ENCODE results near the gene B4GALT2. TPM values are rescaled to one million over a fixed set of nuclear protein-coding genes. Genes with fewer than 3 reads are reported as not detected.

The B4GALT2 gene
- total and polyA plus RNA-seq, 7 experiments from 2014 or later, result 0.49 to 16.9 (median 1.6) TPM; not detected in 2

- intact Hi-C loops (cut with micrococcal nuclease), result no loop called here
- CTCF ChIA-PET, result no interaction called here
- Histone ChIP-seq H3K27me3 (ENCODE audit: control insufficient read depth in 2 of 2, insufficient read depth in 2 of 2, low read length in 2 of 2) (no peaks in the 10 kb centered on the region), H3K27ac (ENCODE audit: low read depth, low read length) (no peak overlapping the region), H3K9me3 (ENCODE audit: control insufficient read depth in 2 of 3, low read length in 3 of 3) (no peaks in the 10 kb centered on the region), H3K4me3 (ENCODE audit: low read length) (no peak overlapping the region), H3K36me3 (ENCODE audit: control insufficient read depth in 2 of 3, insufficient read depth in 3 of 3, low read length in 3 of 3) (no peaks in the 10 kb centered on the region), H3K4me1 (ENCODE audit: control insufficient read depth in 2 of 2, insufficient read depth in 2 of 2, low read length in 2 of 2) (no peaks in the 10 kb centered on the region)
- Mint-ChIP-seq H3K9me3 (no peaks in the 10 kb centered on the region), H3K27ac (no peak overlapping the region), H3K27me3 (no peaks in the 10 kb centered on the region), H3K36me3 (no peaks in the 10 kb centered on the region), H3K4me1 (no peaks in the 10 kb centered on the region), H3K4me3 (no peak overlapping the region)
- POLR2A ChIA-PET, result no interaction called here
- ATAC-seq, result no peak
- DNase-seq, result no peak
Measured at GRCh38 chr1:44020464-44020863, 41.5 kb downstream of the B4GALT2 start.

GRCh38 chr1:44021156-44021555, 42.1 kb downstream of the B4GALT2 start:
- DNase-seq (no peak), ATAC-seq (no peak)
- H3K27me3 Mint-ChIP-seq, result no peaks in the 10 kb centered on the region
- no peaks in the 10 kb centered on the region for H3K4me1 Mint-ChIP-seq
- no peak overlapping the region for H3K4me3 Mint-ChIP-seq
- Histone ChIP-seq H3K4me1 (ENCODE audit: control insufficient read depth in 2 of 2, insufficient read depth in 2 of 2, low read length in 2 of 2) (no peaks in the 10 kb centered on the region), H3K27ac (ENCODE audit: low read depth, low read length) (no peak overlapping the region), H3K36me3 (ENCODE audit: control insufficient read depth in 2 of 3, insufficient read depth in 3 of 3, low read length in 3 of 3) (no peaks in the 10 kb centered on the region), H3K9me3 (ENCODE audit: control insufficient read depth in 2 of 3, low read length in 3 of 3) (no peaks in the 10 kb centered on the region), H3K4me3 (ENCODE audit: low read length) (no peak overlapping the region), H3K27me3 (ENCODE audit: control insufficient read depth in 2 of 2, insufficient read depth in 2 of 2, low read length in 2 of 2) (no peaks in the 10 kb centered on the region)
- POLR2A ChIA-PET, result no interaction called here
- no peak overlapping the region for H3K27ac Mint-ChIP-seq
- intact Hi-C loops (cut with micrococcal nuclease), result no loop called here
- no peaks in the 10 kb centered on the region for H3K9me3 Mint-ChIP-seq
- CTCF ChIA-PET, result no interaction called here
- no peaks in the 10 kb centered on the region for H3K36me3 Mint-ChIP-seq

- ATAC-seq (no peak), DNase-seq (no peak)
- H3K4me3 ChIP-seq (ENCODE audit: low read length), result no peak overlapping the region
- H3K4me1 ChIP-seq (ENCODE audit: control insufficient read depth in 2 of 2, insufficient read depth in 2 of 2, low read length in 2 of 2), result no peaks in the 10 kb centered on the region
- Mint-ChIP-seq H3K36me3 (no peaks in the 10 kb centered on the region), H3K9me3 (no peaks in the 10 kb centered on the region), H3K27ac (no peak overlapping the region), H3K27me3 (no peaks in the 10 kb centered on the region), H3K4me3 (no peak overlapping the region), H3K4me1 (no peaks in the 10 kb centered on the region)
- no peak overlapping the region for H3K27ac ChIP-seq (ENCODE audit: low read depth, low read length)
- CTCF ChIA-PET, result interaction anchor here (1.1 kb wide), 1 partner anchor 20 kb away, joined by 4 read pairs; no protein-coding TSS in a partner anchor
- no peaks in the 10 kb centered on the region for H3K27me3 ChIP-seq (ENCODE audit: control insufficient read depth in 2 of 2, insufficient read depth in 2 of 2, low read length in 2 of 2)
- no peaks in the 10 kb centered on the region for H3K36me3 ChIP-seq (ENCODE audit: control insufficient read depth in 2 of 3, insufficient read depth in 3 of 3, low read length in 3 of 3)
- POLR2A ChIA-PET, result no interaction called here
- intact Hi-C loops (cut with micrococcal nuclease), result no loop called here
- no peaks in the 10 kb centered on the region for H3K9me3 ChIP-seq (ENCODE audit: control insufficient read depth in 2 of 3, low read length in 3 of 3)
Measured at GRCh38 chr1:44021581-44022321, 42.7 kb downstream of the B4GALT2 start.

GRCh38 chr1:44024031-44024902, 45.3 kb downstream of the B4GALT2 start:
- H3K36me3 Mint-ChIP-seq, result no peaks in the 10 kb centered on the region
- DNase-seq (no peak), ATAC-seq (no peak)
- Histone ChIP-seq H3K4me1 (ENCODE audit: control insufficient read depth in 2 of 2, insufficient read depth in 2 of 2, low read length in 2 of 2) (peaks cover 0 to 2% of the 10 kb centered on the region in 2 donors), H3K27me3 (ENCODE audit: control insufficient read depth in 2 of 2, insufficient read depth in 2 of 2, low read length in 2 of 2) (no peaks in the 10 kb centered on the region), H3K4me3 (ENCODE audit: low read length) (no peak overlapping the region), H3K27ac (ENCODE audit: low read depth, low read length) (no peak overlapping the region), H3K36me3 (ENCODE audit: control insufficient read depth in 2 of 3, insufficient read depth in 3 of 3, low read length in 3 of 3) (no peaks in the 10 kb centered on the region), H3K9me3 (ENCODE audit: control insufficient read depth in 2 of 3, low read length in 3 of 3) (no peaks in the 10 kb centered on the region)
- POLR2A ChIA-PET, result no interaction called here
- H3K4me3 Mint-ChIP-seq, result no peak overlapping the region
- H3K27me3 Mint-ChIP-seq, result no peaks in the 10 kb centered on the region
- peaks cover 0 to 3% (median 0%) of the 10 kb centered on the region in 11 donors for H3K9me3 Mint-ChIP-seq
- H3K4me1 Mint-ChIP-seq, result peaks cover 6 to 16% (median 13%) of the 10 kb centered on the region in 7 donors
- CTCF ChIA-PET, result interaction anchor here (0.9 kb wide), 1 partner anchor 13 kb away, joined by 4 read pairs; no protein-coding TSS in a partner anchor
- intact Hi-C loops (cut with micrococcal nuclease), result no loop called here
- H3K27ac Mint-ChIP-seq, result no peak overlapping the region

DNA sequence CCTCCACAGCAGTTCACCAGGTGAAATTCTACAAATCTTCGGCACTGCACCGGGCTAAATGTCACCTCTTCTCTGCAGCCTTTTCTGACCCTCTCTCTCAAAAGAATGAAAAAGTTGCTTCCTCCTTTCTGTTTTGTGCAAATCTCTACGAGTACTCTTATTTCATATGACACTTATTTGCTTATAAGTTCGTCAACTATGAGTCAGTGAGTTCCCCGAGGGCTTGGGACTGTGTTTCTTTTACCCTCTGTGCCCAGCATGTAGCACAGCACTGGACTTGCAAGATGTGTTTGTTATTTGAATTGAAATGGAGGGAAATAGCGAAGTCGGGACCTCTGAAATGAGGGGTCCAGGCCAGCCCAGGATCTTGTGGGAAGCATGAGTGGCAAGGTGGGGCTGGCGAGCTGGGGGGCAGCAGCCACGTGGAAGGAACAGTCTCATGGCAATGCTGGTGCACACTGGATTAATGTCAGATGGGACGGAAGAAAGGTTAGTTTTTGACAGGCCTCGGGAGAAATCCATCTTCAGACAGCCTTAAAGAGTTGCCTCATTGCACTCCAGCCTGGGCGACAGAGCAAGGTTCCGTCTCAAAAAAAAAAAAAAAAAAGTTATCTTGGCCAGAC, 46.0 kb downstream of the B4GALT2 start:
- H3K9me3 Mint-ChIP-seq, result peaks cover 0 to 3% (median 0%) of the 10 kb centered on the region in 11 donors

GRCh38 chr1:44025816-44026215, 46.8 kb downstream of the B4GALT2 start:
- POLR2A ChIA-PET, result no interaction called here
- H3K9me3 ChIP-seq (ENCODE audit: control insufficient read depth in 2 of 3, low read length in 3 of 3), result no peaks in the 10 kb centered on the region
- no peak overlapping the region for H3K4me3 ChIP-seq (ENCODE audit: low read length)
- ATAC-seq, result no peak
- DNase-seq, result no peak
- Mint-ChIP-seq H3K36me3 (no peaks in the 10 kb centered on the region), H3K27me3 (no peaks in the 10 kb centered on the region), H3K4me1 (peaks cover 12 to 23% (median 21%) of the 10 kb centered on the region in 7 donors), H3K27ac (no peak overlapping the region), H3K4me3 (no peak overlapping the region), H3K9me3 (peaks cover 0 to 3% (median 0%) of the 10 kb centered on the region in 11 donors)
- intact Hi-C loops (cut with micrococcal nuclease), result no loop called here
- CTCF ChIA-PET, result no interaction called here
- H3K27ac ChIP-seq (ENCODE audit: low read depth, low read length), result no peak overlapping the region
- no peaks in the 10 kb centered on the region for H3K36me3 ChIP-seq (ENCODE audit: control insufficient read depth in 2 of 3, insufficient read depth in 3 of 3, low read length in 3 of 3)
- peaks cover 0 to 7% of the 10 kb centered on the region in 2 donors for H3K4me1 ChIP-seq (ENCODE audit: control insufficient read depth in 2 of 2, insufficient read depth in 2 of 2, low read length in 2 of 2)
- H3K27me3 ChIP-seq (ENCODE audit: control insufficient read depth in 2 of 2, insufficient read depth in 2 of 2, low read length in 2 of 2), result no peaks in the 10 kb centered on the region

More for the DNA sequence above, 46.0 kb downstream of the B4GALT2 start:
- H3K36me3 ChIP-seq (ENCODE audit: control insufficient read depth in 2 of 3, insufficient read depth in 3 of 3, low read length in 3 of 3), result no peaks in the 10 kb centered on the region
- ChIA-PET POLR2A (no interaction called here), CTCF (interaction anchor here (0.9 kb wide), 1 partner anchor 12 kb away, joined by 4 read pairs; no protein-coding TSS in a partner anchor)
- Mint-ChIP-seq H3K27me3 (no peaks in the 10 kb centered on the region), H3K4me1 (peaks cover 12 to 23% (median 21%) of the 10 kb centered on the region in 7 donors), H3K4me3 (peak overlapping the region in 1 of 10 donors; percentile 17), H3K36me3 (no peaks in the 10 kb centered on the region), H3K27ac (peak overlapping the region in 1 of 9 donors; percentile 55)
- ATAC-seq, result no peak
- no peaks in the 10 kb centered on the region for H3K27me3 ChIP-seq (ENCODE audit: control insufficient read depth in 2 of 2, insufficient read depth in 2 of 2, low read length in 2 of 2)
- H3K9me3 ChIP-seq (ENCODE audit: control insufficient read depth in 2 of 3, low read length in 3 of 3), result no peaks in the 10 kb centered on the region
- H3K27ac ChIP-seq (ENCODE audit: low read depth, low read length), result no peak overlapping the region
- DNase-seq, result no peak
- intact Hi-C loops (cut with micrococcal nuclease), result no loop called here
- H3K4me3 ChIP-seq (ENCODE audit: low read length), result no peak overlapping the region
- peaks cover 0 to 7% of the 10 kb centered on the region in 2 donors for H3K4me1 ChIP-seq (ENCODE audit: control insufficient read depth in 2 of 2, insufficient read depth in 2 of 2, low read length in 2 of 2)

Measured in naive thymus-derived CD4-positive, alpha-beta T cell (primary cell).